NCI-H748 (cell line): ENCODE results near the gene LAMP2.

Experiments
- DNase-seq: peaks from one replicate; lab custom pipeline; 2025; ENCODE audit not compliant: unreplicated experiment; lab: John Stamatoyannopoulos, UW

The LAMP2 gene

DNA sequence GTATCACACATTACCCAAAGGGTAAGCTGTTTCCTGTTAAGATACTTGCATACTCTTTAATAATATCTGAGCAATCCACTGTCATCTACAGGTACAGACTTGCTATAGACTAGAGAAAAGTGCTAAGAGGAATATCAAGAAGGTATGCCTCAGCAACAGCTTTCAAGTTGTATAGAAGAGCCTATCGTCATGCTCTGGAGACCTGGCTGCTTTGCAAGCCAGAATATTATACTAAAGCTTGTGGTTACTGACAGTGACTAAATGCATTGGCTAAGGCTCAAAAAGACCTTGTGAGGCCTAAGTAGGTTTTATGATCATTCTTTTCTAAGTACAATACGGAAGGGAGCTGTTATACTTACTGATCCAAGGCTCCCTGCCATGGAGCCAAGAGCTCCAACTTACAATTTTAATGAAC, 11.3 kb downstream of the LAMP2 start:
- DNase-seq = no peak

DNA sequence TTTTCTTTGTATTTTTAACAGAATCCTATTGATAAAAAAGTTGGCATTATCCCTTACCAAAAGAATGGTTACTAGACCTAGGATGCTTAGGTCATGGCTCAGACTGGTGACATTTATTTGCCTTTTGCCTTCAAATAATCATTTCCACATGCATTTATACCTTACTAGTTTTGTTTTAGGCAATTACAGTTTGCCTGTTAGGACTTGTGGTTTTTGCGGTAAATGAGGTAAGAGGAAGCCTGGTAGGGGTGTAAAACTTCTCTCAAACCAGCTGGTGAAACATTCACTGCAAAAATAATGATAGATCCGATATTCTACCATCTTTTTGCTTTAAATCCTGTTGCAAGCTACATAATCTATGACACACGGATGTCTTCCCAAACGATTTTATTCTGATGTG, 12.1 kb downstream of the LAMP2 start:
- DNase-seq = no peak

DNA sequence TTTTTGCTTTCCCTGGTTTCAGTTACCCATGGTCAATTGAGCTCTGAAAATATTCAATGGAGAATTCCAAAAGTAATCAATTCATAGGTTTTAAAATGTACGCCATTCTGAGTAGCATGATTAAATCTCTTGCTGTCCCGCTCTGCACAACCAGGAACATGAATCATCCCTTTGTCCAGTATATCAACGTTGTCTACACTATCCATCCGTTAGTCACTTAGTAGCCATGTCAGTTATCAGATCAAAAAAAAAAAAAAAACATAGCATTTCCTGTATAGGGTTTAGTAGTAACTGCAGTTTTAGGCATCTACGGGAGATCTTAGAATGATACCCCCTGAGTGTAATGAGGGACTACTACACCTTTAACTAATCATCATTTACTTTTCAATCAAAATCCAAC, 15.1 kb downstream of the LAMP2 start:
- no peak for DNase-seq

GRCh38 chrX:120452131-120452530, 17.0 kb downstream of the LAMP2 start:
- peak; percentile 22 for DNase-seq

GRCh38 chrX:120450163-120450562, 18.9 kb downstream of the LAMP2 start:
- peak; percentile 30 for DNase-seq

GRCh38 chrX:120446498-120446897, 22.6 kb downstream of the LAMP2 start:
- no peak for DNase-seq

DNA sequence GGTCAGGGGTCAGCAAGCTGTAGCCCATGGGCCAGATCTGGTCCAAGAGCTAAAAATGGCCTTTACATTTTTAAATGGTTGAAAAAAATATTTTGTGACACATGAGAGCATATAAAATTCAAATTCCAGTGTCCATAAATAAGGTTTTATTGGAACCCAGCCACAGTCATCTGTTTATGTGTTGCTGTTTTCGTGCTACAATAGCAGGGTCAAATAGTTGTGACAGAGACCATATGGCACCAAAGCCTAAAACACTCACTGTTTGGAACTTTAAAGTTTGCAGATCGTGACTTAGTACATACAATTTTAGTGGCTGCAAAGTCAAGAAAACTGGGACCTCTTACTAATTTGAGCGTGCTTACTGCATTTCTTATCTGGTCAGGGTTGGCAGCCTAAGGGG, 29.2 kb downstream of the LAMP2 start:
- no peak for DNase-seq

- DNase-seq = no peak
Observed at GRCh38 chrX:120429776-120430540, 39.1 kb downstream of the LAMP2 start.

DNA sequence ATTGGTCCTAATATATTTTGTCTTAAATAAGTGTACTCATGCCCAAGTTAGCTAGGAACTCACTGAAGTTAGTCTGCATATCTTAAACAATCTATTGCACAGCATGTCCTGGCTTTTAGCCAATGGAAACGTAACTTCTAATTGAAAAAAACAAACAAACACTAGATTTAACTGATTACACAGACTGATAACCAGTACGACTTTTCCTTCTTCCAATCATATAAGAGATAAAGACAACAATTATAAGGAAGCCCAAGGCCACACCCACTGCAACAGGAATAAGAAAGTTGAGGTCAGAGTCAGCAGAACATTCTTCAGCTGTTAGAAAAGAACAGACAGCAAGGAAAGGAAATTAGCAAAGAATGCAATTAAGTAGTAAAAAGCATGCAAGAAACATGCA, 40.8 kb downstream of the LAMP2 start:
- DNase-seq = peak; percentile 23

GRCh38 chrX:120426599-120426998, 42.5 kb downstream of the LAMP2 start:
- no peak for DNase-seq

- DNase-seq = no peak
Observed at GRCh38 chrX:120419463-120419862, 49.6 kb downstream of the LAMP2 start.

DNA sequence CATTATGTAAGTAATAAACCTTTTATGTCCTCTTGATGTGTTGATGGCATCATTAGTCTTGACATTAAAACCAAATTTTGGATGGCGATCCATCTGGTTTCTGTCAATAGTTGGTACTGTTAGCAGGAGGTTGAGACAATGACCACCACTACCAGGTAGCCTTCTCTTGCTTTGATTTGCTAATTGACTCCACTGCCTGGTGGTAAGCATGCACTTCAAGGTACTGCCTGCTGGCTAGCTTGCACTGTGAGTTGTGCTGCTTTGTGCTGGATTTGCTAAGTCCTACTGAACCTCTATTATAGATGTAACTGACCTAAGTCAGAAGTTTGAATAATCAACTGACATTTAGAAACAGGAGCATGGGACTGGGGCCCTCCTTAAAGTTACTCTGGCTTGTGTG, 60.9 kb downstream of the LAMP2 start:
- DNase-seq = no peak

DNA sequence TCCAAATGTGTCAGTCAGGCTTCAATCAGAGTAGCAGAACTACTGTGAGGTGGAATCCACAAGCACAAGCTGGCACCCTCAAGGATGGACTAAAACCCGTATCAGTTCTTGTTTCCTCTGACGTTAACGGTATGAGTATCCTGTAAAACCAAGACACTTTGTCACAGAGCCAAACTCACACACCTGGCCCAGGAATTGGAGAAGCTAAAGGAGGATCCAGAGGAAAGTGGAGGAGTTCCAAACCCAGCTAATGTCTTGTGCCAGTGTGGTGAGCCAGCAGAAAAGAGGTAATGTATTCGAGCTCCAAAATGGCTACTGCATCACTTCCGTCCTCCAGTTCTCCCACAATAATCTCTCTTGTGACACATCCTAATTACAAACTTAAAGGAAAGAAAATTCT, 62.5 kb downstream of the LAMP2 start:
- DNase-seq = no peak

GRCh38 chrX:120402369-120402768, 66.7 kb downstream of the LAMP2 start:
- no peak for DNase-seq

GRCh38 chrX:120401301-120401700, 67.8 kb downstream of the LAMP2 start:
- DNase-seq = no peak

- DNase-seq = peak; percentile 42
Observed at GRCh38 chrX:120380699-120381098, 88.4 kb downstream of the LAMP2 start.

DNA sequence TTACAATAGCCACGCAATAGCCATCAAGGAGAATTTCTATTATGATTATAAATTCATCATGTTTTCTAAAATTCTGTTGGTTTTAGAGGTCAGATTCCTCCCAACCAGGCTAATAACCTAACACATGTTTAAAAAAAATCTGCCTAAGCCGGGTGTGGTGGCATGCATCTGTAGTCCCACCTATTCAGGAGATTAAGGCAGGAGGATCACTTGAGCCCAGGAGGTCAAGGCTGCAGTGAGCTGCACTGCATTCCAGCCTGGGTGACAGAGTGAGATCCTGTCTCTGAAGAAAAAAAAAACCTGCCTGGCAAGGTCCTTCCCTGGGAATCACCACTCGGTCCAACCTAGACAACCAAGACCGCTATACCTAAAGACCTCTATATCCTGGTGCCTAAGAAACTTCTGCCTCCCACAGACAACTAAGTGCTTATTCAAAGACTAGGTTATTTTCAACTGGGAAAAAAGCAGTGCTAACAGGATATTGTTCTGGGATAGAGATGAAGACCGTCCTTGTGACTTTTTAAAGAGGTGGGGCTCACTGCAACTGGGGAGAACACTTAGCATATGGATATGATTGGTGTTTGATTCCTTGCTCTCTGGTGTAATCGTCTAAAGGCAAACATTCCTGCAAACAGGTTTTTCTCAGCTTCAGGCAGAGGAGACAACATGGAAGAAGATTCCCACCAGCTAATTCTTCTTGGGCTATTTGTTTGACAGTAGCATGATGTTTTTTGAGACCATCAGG, 89.0 kb downstream of the LAMP2 start:
- DNase-seq = no peak

DNA sequence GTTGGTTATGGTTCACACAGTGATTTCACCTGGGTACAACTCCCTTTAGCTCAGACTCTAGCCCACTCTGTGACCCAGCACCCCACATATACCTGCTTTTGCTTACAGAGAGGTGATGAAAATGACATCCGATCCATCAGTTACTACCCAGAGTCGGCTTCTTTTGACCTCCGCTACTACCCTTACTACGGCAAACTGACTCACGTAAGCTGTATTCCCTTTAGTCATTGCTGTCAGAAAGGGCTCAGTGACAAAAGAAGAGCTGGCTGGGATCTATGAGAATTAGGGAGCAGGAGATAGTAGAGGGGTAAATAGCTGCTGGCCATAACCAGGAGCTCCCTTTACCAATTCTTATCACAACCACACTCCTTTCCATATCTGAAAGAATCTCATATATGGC, 90.5 kb downstream of the LAMP2 start:
- DNase-seq = no peak
